COR-L47 (cell line): ENCODE data around the gene CCDC179.

ENCODE experiments used
- DNase-seq: peaks from one replicate; lab custom pipeline; 2025; lab: John Stamatoyannopoulos, UW

CCDC179 gene

GRCh38 chr11:22807855-22808570, 52.3 kb downstream of the CCDC179 start:
- no peak for DNase-seq

- no peak for DNase-seq
Observed at GRCh38 chr11:22807391-22807790, 52.9 kb downstream of the CCDC179 start.

GRCh38 chr11:22802861-22803260, 57.4 kb downstream of the CCDC179 start:
- no peak for DNase-seq

GRCh38 chr11:22800482-22800881, 59.8 kb downstream of the CCDC179 start:
- DNase-seq, result no peak

- no peak for DNase-seq
Observed at GRCh38 chr11:22798901-22799300, 61.4 kb downstream of the CCDC179 start.

GRCh38 chr11:22797047-22797446, 63.2 kb downstream of the CCDC179 start:
- no peak for DNase-seq
